RWPE2 (cell line): ENCODE results near the gene NR2C1.

Experiments
- ATAC-seq: fragments of 200-7000 bp; cut with Tn5 transposase; 3 replicates; pipeline ENCODE4 v1.9.1; 2021; ENCODE audit warnings: low read depth
- DNase-seq: peaks from one replicate; pipeline ENCODE4 v3.0.0-alpha.2; 2020; ENCODE audit warnings: low spot score
- H3K27ac ChIP-seq: fragments of 450-650 bp; 2 replicates; pipeline ENCODE4 v1.5.1; 2017; ENCODE audit warnings: mild to moderate bottlenecking; ENCODE audit not compliant: poor library complexity, severe bottlenecking
- H3K27me3 ChIP-seq: fragments of 250-450 bp; sonication (Bioruptor Pico); 2 replicates; pipeline ENCODE4 v1.5.1; 2021; ENCODE audit warnings: mild to moderate bottlenecking, moderate library complexity; ENCODE audit not compliant: insufficient read depth, poor library complexity, severe bottlenecking
- H3K36me3 ChIP-seq: fragments of 250-450 bp; sonication (Bioruptor Pico); 2 replicates; pipeline ENCODE4 v1.5.1; 2020; ENCODE audit warnings: low read depth, mild to moderate bottlenecking, moderate library complexity
- H3K4me1 ChIP-seq: fragments of 250-450 bp; sonication (Bioruptor Pico); 2 replicates; pipeline ENCODE4 v1.5.1; 2021; ENCODE audit warnings: mild to moderate bottlenecking, moderate library complexity; ENCODE audit not compliant: insufficient read depth, poor library complexity, severe bottlenecking
- H3K4me3 ChIP-seq: fragments of 250-450 bp; sonication (Bioruptor Pico); 2 replicates; pipeline ENCODE4 v1.5.1; 2021; ENCODE audit warnings: mild to moderate bottlenecking, moderate library complexity; ENCODE audit not compliant: severe bottlenecking
- H3K9me3 ChIP-seq: fragments of 250-450 bp; sonication (Bioruptor Pico); 2 replicates; pipeline ENCODE4 v1.5.1; 2021; ENCODE audit warnings: mild to moderate bottlenecking, moderate library complexity; ENCODE audit not compliant: severe bottlenecking
- CTCF ChIP-seq: fragments of 450-650 bp; IDR thresholded peaks from one replicate; pipeline ENCODE4 v1.5.1; 2017; ENCODE audit warnings: mild to moderate bottlenecking, moderate library complexity; ENCODE audit not compliant: poor library complexity, severe bottlenecking

The NR2C1 gene

GRCh38 chr12:95072900-95073697 lies at the start of gene NR2C1:
NR2C1 (minus strand) TSS chr12:95073618; CDS start chr12:95067384, 6,234 bp downstream.
- ATAC-seq, result peak; percentile 94
- no peaks in the 10 kb centered on the region for H3K27me3 ChIP-seq
- no peaks in the 10 kb centered on the region for H3K9me3 ChIP-seq
- TF ChIP-seq CTCF, result no peak
- peak within 1 kb of the TSS; percentile 74 for H3K4me3 ChIP-seq
- H3K27ac ChIP-seq, result peak within 1 kb of the TSS; percentile 65
- H3K4me1 ChIP-seq, result no peaks in the 10 kb centered on the region
- peaks cover 11% of the 10 kb centered on the region for H3K36me3 ChIP-seq
- DNase-seq, result peak; percentile 96

GRCh38 chr12:95118788-95119179 lies 45.4 kb upstream of the NR2C1 start:
- peaks cover 44% of the 10 kb centered on the region for H3K36me3 ChIP-seq
- ATAC-seq (peak; percentile 28; the same call in 1 of the 3 replicates), DNase-seq (no peak)
- H3K4me3 ChIP-seq, result no peak overlapping the region
- no peaks in the 10 kb centered on the region for H3K9me3 ChIP-seq
- peaks cover 40% of the 10 kb centered on the region for H3K4me1 ChIP-seq
- H3K27me3 ChIP-seq, result no peaks in the 10 kb centered on the region
- H3K27ac ChIP-seq, result peak overlapping the region; percentile 99
- no peak for TF ChIP-seq CTCF

- H3K36me3 ChIP-seq, result peaks cover 49% of the 10 kb centered on the region
- peak overlapping the region; percentile 99 for H3K27ac ChIP-seq
- ATAC-seq, result peak; percentile 71
- TF ChIP-seq CTCF, result no peak
- DNase-seq, result no peak
- H3K4me1 ChIP-seq, result peaks cover 40% of the 10 kb centered on the region
- no peaks in the 10 kb centered on the region for H3K27me3 ChIP-seq
- no peak overlapping the region for H3K4me3 ChIP-seq
- no peaks in the 10 kb centered on the region for H3K9me3 ChIP-seq
These were observed 44.8 kb upstream of the NR2C1 start for GRCh38 chr12:95118138-95118787.

GRCh38 chr12:95117178-95117599 lies 43.8 kb upstream of the NR2C1 start:
- H3K4me3 ChIP-seq, result peak overlapping the region; percentile 16
- H3K36me3 ChIP-seq, result peaks cover 57% of the 10 kb centered on the region
- H3K9me3 ChIP-seq, result no peaks in the 10 kb centered on the region
- ATAC-seq, result peak; percentile 47
- H3K27me3 ChIP-seq, result no peaks in the 10 kb centered on the region
- H3K27ac ChIP-seq, result peak overlapping the region; percentile 99
- peaks cover 40% of the 10 kb centered on the region for H3K4me1 ChIP-seq
- TF ChIP-seq CTCF, result peak; percentile 84
- DNase-seq, result no peak

- peak overlapping the region; percentile 16 for H3K4me3 ChIP-seq
- DNase-seq, result peak; percentile 73
- H3K4me1 ChIP-seq, result peaks cover 40% of the 10 kb centered on the region
- peaks cover 55% of the 10 kb centered on the region for H3K36me3 ChIP-seq
- H3K27ac ChIP-seq, result peak overlapping the region; percentile 99
- H3K9me3 ChIP-seq, result no peaks in the 10 kb centered on the region
- TF ChIP-seq CTCF, result no peak
- ATAC-seq, result peak; percentile 95
- no peaks in the 10 kb centered on the region for H3K27me3 ChIP-seq
These were observed 43.4 kb upstream of the NR2C1 start for GRCh38 chr12:95116773-95117172.
